ENCODE measurements around the gene EPS15.

The EPS15 gene

GRCh38 chr1:51369171-51369570 lies 149.9 kb downstream of the EPS15 start:
- no peak for DNase-seq

GRCh38 chr1:51365774-51366173 lies 153.3 kb downstream of the EPS15 start:
- DNase-seq: no peak

GRCh38 chr1:51359879-51360278 lies 159.2 kb downstream of the EPS15 start:
- DNase-seq: no peak

GRCh38 chr1:51355382-51355781 lies 163.7 kb downstream of the EPS15 start:
- DNase-seq: no peak

GRCh38 chr1:51354416-51354815 lies 164.7 kb downstream of the EPS15 start:
- no peak for DNase-seq

- no peak for DNase-seq
Observed at GRCh38 chr1:51351907-51352306, 167.2 kb downstream of the EPS15 start.

GRCh38 chr1:51349862-51350261 lies 169.2 kb downstream of the EPS15 start:
- no peak for DNase-seq

- no peak for DNase-seq
Observed at GRCh38 chr1:51348147-51348527, 170.9 kb downstream of the EPS15 start.

GRCh38 chr1:51347398-51348146 lies 171.5 kb downstream of the EPS15 start:
- DNase-seq: peak; percentile 32

- DNase-seq: peak; percentile 20
Observed at GRCh38 chr1:51346086-51346942, 172.8 kb downstream of the EPS15 start.

GRCh38 chr1:51345300-51345687 lies 173.8 kb downstream of the EPS15 start:
- no peak for DNase-seq

- no peak for DNase-seq
Observed at GRCh38 chr1:51344602-51345299, 174.3 kb downstream of the EPS15 start.

GRCh38 chr1:51344276-51344601 lies 174.8 kb downstream of the EPS15 start:
- no peak for DNase-seq

- DNase-seq: no peak
Observed at GRCh38 chr1:51343624-51344023, 175.4 kb downstream of the EPS15 start.

GRCh38 chr1:51342591-51343206 lies 176.4 kb downstream of the EPS15 start:
- DNase-seq: no peak

- DNase-seq: peak; percentile 71
Observed at GRCh38 chr1:51341876-51342496, 177.1 kb downstream of the EPS15 start.

- DNase-seq: no peak
Observed at GRCh38 chr1:51340380-51340779, 178.7 kb downstream of the EPS15 start.

GRCh38 chr1:51336711-51337110 lies 182.4 kb downstream of the EPS15 start:
- DNase-seq: no peak

- DNase-seq: no peak
Observed at GRCh38 chr1:51336004-51336403, 183.1 kb downstream of the EPS15 start.

GRCh38 chr1:51331206-51332100 lies 187.6 kb downstream of the EPS15 start:
- DNase-seq: peak; percentile 81

GRCh38 chr1:51330331-51331201 lies 188.5 kb downstream of the EPS15 start, which contains the start of gene TTC39A:
TTC39A (minus strand) TSS chr1:51330562; CDS start chr1:51330477, 85 bp downstream.
- no peak for DNase-seq

Measured in OCI-M1 (cell line).